Heart left ventricle (tissue), 13 donors: ENCODE measurements around the gene MYOCOS.
"Not testable (repeated sequence)": the region's sequence is repeated elsewhere in the genome, so short reads cannot be mapped to it uniquely, and the experiment has no call there.

Source experiments
- POLR2A ChIP-seq, 2 donors: fragments of 450-650 bp; IDR thresholded peaks; one replicate each; pipeline ENCODE4 v1.6.1; 2017; ENCODE audit warnings: antibody characterized with exemption in 2 of 2, mild to moderate bottlenecking in 2 of 2, moderate library complexity in 2 of 2
- TF ChIP-seq, protein P1 (sequence below), 12 donors: fragments of 200-600 bp; sonication (generic) in 4 of 12; IDR thresholded peaks; one replicate each; pipeline versions ENCODE4 v1.5.0 to v1.8.0; 2018 to 2022; ENCODE audit warnings: antibody characterized with exemption in 12 of 12, mild to moderate bottlenecking in 5 of 12
- donor health status: ischemic (EF 13 %, LVEDD 7.1; RV severe dilation, severe dysfunction).
- donor health status: DM: no; HTN: yes; CAD: no.
- donor health status: DM: no; HTN: no; CAD: no.
- donor health status: ischemic (EF 25% LVEDD 6.9; RV normal size, moderate dysfunction).
- donor health status: ischemic (EF 25% LVEDD 5.7; RV mildly dilated, moderate dysfunction).
- donor health status: ischemic (EF 35%, LVEDD 5.7; RV mildly dilated, moderate dysfunction).
- donor health status: nonischemic (EF 11% LVEDD 7.7; RV severe dilation, severe dysfunction).
- donor health status: DM: yes; HTN: yes; CAD: no.
- donor health status: PGD.
- donor health status: ischemic (EF 29% LVEDD 5.4; RV normal size, mild dysfunction).
- donor health status: nonischemic (EF 23%, LVEDD 6.1; RV moderate dilation, normal function).

DNA sequence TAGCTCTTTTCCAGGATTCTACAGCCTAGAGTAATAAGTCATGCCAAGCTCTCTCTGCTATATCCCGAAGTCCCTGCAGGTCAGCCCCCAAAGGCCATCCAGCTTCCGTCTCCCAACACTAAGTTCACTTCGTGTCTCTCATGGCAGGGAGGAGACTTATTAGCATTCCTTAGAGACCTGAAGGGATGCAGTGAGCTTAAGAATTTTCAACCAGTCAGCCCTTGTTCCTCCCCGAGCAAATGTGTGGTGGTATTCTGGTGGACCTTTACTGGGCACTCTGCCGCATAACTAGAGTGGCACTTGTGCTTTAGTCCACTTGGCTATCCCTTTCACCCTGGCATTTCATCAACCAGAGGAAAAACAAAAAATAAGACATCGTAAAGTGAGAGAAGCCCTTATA, 19.0 kb upstream of the MYOCOS start:
- not testable (repeated sequence) for TF ChIP-seq POLR2A (IDR thresholded peaks at IDR 0.05)
- TF ChIP-seq, protein P1, sequence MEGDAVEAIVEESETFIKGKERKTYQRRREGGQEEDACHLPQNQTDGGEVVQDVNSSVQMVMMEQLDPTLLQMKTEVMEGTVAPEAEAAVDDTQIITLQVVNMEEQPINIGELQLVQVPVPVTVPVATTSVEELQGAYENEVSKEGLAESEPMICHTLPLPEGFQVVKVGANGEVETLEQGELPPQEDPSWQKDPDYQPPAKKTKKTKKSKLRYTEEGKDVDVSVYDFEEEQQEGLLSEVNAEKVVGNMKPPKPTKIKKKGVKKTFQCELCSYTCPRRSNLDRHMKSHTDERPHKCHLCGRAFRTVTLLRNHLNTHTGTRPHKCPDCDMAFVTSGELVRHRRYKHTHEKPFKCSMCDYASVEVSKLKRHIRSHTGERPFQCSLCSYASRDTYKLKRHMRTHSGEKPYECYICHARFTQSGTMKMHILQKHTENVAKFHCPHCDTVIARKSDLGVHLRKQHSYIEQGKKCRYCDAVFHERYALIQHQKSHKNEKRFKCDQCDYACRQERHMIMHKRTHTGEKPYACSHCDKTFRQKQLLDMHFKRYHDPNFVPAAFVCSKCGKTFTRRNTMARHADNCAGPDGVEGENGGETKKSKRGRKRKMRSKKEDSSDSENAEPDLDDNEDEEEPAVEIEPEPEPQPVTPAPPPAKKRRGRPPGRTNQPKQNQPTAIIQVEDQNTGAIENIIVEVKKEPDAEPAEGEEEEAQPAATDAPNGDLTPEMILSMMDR (IDR thresholded peaks at IDR 0.05): not testable (repeated sequence)
